Measurements from ENCODE around the gene WDFY4.

DNA sequence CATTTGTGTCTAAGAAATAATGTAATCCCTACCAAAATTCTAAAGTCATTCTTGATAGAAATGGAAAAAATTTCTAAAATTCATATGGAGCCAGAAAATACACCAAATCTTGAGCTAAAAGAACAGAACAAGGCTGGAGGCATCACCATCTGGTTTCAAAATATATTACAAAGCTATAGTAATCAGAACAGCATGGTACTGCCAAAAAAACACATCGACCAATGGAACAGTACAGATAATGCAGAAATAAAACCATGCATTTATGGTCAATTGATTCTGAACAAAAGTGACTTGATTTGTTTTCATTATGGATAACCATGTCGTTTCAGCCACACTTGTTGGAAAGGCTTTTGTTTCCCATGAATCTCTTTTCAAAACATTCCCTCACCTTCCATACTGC lies 7.0 kb upstream of the WDFY4 start:
- TF ChIP-seq ZNF785 (tag by site-specific recombination; IDR thresholded peaks at IDR 0.05) (no peak), ZNF660 (tag by site-specific recombination; IDR thresholded peaks at IDR 0.05) (no peak), ZNF138 (tag by site-specific recombination; IDR thresholded peaks at IDR 0.05; ENCODE audit: borderline replicate concordance) (no peak), PRDM1 (tag by site-specific recombination; IDR thresholded peaks at IDR 0.05) (no peak), ZNF76 (tag by site-specific recombination; IDR thresholded peaks at IDR 0.05; ENCODE audit: borderline replicate concordance, low read depth) (no peak), ZNF776 (tag by site-specific recombination; IDR thresholded peaks at IDR 0.05; ENCODE audit: borderline replicate concordance) (no peak), SP7 (tag by site-specific recombination; IDR thresholded peaks at IDR 0.05) (no peak), ZNF10 (tag by site-specific recombination; IDR thresholded peaks at IDR 0.05) (no peak), ZEB2 (tag by site-specific recombination; IDR thresholded peaks at IDR 0.05) (no peak), ZNF169 (tag by site-specific recombination; IDR thresholded peaks at IDR 0.05) (no peak)
- TF ChIP-seq, protein P1, sequence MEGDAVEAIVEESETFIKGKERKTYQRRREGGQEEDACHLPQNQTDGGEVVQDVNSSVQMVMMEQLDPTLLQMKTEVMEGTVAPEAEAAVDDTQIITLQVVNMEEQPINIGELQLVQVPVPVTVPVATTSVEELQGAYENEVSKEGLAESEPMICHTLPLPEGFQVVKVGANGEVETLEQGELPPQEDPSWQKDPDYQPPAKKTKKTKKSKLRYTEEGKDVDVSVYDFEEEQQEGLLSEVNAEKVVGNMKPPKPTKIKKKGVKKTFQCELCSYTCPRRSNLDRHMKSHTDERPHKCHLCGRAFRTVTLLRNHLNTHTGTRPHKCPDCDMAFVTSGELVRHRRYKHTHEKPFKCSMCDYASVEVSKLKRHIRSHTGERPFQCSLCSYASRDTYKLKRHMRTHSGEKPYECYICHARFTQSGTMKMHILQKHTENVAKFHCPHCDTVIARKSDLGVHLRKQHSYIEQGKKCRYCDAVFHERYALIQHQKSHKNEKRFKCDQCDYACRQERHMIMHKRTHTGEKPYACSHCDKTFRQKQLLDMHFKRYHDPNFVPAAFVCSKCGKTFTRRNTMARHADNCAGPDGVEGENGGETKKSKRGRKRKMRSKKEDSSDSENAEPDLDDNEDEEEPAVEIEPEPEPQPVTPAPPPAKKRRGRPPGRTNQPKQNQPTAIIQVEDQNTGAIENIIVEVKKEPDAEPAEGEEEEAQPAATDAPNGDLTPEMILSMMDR (tag by site-specific recombination; IDR thresholded peaks at IDR 0.05), result no peak
- TF ChIP-seq, protein P2, sequence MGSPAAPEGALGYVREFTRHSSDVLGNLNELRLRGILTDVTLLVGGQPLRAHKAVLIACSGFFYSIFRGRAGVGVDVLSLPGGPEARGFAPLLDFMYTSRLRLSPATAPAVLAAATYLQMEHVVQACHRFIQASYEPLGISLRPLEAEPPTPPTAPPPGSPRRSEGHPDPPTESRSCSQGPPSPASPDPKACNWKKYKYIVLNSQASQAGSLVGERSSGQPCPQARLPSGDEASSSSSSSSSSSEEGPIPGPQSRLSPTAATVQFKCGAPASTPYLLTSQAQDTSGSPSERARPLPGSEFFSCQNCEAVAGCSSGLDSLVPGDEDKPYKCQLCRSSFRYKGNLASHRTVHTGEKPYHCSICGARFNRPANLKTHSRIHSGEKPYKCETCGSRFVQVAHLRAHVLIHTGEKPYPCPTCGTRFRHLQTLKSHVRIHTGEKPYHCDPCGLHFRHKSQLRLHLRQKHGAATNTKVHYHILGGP (tag by site-specific recombination; IDR thresholded peaks at IDR 0.05), result no peak
- TF ChIP-seq, protein P3, sequence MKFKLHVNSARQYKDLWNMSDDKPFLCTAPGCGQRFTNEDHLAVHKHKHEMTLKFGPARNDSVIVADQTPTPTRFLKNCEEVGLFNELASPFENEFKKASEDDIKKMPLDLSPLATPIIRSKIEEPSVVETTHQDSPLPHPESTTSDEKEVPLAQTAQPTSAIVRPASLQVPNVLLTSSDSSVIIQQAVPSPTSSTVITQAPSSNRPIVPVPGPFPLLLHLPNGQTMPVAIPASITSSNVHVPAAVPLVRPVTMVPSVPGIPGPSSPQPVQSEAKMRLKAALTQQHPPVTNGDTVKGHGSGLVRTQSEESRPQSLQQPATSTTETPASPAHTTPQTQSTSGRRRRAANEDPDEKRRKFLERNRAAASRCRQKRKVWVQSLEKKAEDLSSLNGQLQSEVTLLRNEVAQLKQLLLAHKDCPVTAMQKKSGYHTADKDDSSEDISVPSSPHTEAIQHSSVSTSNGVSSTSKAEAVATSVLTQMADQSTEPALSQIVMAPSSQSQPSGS (tag by site-specific recombination; IDR thresholded peaks at IDR 0.05; ENCODE audit: low read depth), result no peak
- TF ChIP-seq, protein P4, sequence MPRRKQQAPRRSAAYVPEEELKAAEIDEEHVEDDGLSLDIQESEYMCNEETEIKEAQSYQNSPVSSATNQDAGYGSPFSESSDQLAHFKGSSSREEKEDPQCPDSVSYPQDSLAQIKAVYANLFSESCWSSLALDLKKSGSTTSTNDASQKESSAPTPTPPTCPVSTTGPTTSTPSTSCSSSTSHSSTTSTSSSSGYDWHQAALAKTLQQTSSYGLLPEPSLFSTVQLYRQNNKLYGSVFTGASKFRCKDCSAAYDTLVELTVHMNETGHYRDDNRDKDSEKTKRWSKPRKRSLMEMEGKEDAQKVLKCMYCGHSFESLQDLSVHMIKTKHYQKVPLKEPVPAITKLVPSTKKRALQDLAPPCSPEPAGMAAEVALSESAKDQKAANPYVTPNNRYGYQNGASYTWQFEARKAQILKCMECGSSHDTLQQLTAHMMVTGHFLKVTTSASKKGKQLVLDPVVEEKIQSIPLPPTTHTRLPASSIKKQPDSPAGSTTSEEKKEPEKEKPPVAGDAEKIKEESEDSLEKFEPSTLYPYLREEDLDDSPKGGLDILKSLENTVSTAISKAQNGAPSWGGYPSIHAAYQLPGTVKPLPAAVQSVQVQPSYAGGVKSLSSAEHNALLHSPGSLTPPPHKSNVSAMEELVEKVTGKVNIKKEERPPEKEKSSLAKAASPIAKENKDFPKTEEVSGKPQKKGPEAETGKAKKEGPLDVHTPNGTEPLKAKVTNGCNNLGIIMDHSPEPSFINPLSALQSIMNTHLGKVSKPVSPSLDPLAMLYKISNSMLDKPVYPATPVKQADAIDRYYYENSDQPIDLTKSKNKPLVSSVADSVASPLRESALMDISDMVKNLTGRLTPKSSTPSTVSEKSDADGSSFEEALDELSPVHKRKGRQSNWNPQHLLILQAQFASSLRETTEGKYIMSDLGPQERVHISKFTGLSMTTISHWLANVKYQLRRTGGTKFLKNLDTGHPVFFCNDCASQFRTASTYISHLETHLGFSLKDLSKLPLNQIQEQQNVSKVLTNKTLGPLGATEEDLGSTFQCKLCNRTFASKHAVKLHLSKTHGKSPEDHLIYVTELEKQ (tag by site-specific recombination; IDR thresholded peaks at IDR 0.05; ENCODE audit: borderline replicate concordance), result no peak

Data from HEK293 (cell line).